Stimulated activated naive CD8-positive, alpha-beta T cell treated with anti-CD3 and anti-CD28 coated beads, Interleukin-15, amount 100 ng/mL, for 72 hours (primary cell): Measurements from ENCODE around the gene NPFF.
"Not testable (repeated sequence)": the region's sequence is repeated elsewhere in the genome, so short reads cannot be mapped to it uniquely, and the experiment has no call there.

Experiments used
- ATAC-seq: fragments of 150-1000 bp; cut with Tn5 transposase; 2 replicates; pipeline ENCODE4 v1.10.0; 2021; ENCODE audit warnings: mild to moderate bottlenecking, moderate library complexity
- DNase-seq, 2 donors: peaks; one replicate each; pipeline ENCODE4 v3.0.0; 2021 to 2022
- H3K27ac Mint-ChIP-seq, 2 donors: one replicate each; pipeline ENCODE4 v1.8.0; 2022; ENCODE audit warnings: mild to moderate bottlenecking in 2 of 2, mixed read lengths in 2 of 2, moderate library complexity in 2 of 2
- H3K27me3 Mint-ChIP-seq: one replicate; pipeline ENCODE4 v1.8.0; 2022; ENCODE audit warnings: mixed read lengths
- H3K4me1 Mint-ChIP-seq: one replicate; pipeline ENCODE4 v1.8.0; 2022; ENCODE audit warnings: mild to moderate bottlenecking, mixed read lengths
- H3K4me3 Mint-ChIP-seq, 2 donors: one replicate each; pipeline ENCODE4 v1.8.0; 2022; ENCODE audit warnings: mild to moderate bottlenecking in 2 of 2, mixed read lengths in 2 of 2, moderate library complexity in 1 of 2
- H3K9me3 Mint-ChIP-seq, 2 donors: one replicate each; pipeline ENCODE4 v1.8.0; 2022; ENCODE audit warnings: mixed read lengths in 2 of 2

The NPFF gene, protein sequence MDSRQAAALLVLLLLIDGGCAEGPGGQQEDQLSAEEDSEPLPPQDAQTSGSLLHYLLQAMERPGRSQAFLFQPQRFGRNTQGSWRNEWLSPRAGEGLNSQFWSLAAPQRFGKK

DNA sequence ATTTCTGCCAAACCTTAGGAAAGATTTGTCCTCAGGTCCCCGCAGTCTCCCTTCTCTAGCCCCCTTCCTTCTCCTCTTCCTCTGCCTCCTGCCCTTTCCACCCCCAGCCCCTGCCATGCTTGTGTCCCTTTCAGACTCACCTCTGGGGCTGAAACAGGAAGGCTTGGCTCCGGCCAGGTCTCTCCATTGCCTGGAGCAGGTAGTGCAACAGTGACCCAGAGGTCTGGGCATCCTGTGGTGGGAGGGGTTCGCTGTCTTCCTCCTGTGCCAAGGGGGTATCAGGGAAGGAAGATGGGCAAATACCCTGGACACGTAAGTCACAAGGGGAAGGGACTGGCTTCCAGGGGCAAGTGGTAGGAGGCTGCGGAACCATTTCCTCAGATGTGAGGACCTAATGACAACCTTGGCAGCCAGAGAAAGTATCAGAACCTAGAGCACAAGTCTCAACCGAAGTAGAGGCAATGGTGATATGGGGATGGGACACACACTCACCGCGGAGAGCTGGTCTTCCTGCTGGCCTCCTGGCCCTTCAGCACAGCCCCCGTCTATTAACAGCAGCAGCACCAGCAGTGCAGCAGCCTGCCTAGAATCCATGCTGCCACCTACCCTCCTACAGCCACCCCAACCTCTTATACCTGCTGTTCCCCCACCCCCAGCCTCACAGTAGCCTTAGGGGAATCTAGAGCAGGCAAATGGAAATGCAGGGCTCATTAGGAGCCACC, at the start of gene NPFF:
NPFF (minus strand) TSS at position 604 of the 722 bp plus-strand sequence; CDS start at position 594, 10 bp downstream.
- no peaks in the 10 kb centered on the region for H3K9me3 Mint-ChIP-seq
- ATAC-seq (no peak), DNase-seq (peak in 1 of 2 donors; percentile 8)
- H3K4me1 Mint-ChIP-seq: peaks cover 30% of the 10 kb centered on the region
- H3K27ac Mint-ChIP-seq: peak within 1 kb of the TSS in 1 of 2 donors; percentile 24
- no peak within 1 kb of the TSS for H3K4me3 Mint-ChIP-seq
- H3K27me3 Mint-ChIP-seq: no peaks in the 10 kb centered on the region

DNA sequence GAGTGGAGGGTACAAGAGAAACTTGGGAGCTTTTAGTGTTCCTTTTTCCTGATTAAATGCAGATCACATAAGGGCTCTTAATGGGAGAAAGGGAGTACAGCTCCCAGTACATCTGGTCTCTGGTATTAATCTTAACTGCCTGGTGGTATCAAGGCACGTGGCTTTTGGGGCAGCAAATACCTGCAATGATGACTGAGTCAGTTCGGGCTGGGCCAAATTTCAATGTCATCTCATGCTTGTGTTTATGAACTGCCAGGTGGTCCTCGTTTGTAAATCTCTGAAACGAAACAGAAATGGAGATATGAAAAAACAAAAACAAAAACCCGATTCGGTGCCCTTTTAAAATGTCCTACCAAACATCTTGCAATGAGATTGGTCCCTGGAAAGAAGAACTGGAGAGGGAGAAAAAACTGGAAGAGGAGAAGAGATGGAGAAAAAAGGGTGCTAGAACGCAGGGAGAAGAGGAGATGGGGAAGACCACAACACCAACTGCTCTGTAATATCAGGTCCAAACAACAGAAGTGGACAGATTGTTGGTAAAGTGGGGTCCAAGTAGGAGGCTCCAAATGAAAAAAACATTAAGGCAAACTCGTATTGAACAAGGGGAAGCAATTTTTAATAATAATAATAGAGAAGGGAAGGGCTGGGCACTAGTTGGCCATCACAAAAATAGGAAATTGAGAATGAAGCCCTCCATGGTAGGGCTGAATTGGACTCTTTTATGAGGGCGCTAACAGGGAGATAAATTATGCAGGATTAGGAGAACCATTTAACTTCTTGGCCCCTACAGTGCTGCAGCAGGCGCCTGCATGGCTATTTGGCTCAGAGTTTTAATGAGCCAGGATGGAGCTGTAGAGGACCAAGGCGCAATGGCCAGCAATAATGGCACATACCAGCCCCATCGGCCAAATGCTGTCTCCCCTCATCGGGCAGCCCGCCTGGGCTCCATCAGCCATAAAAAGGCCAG, 45.4 kb upstream of the NPFF start:
- H3K4me3 Mint-ChIP-seq: no peak overlapping the region
- H3K27ac Mint-ChIP-seq: no peak overlapping the region
- DNase-seq (no peak), ATAC-seq (no peak)
- H3K4me1 Mint-ChIP-seq: peaks cover 15% of the 10 kb centered on the region
- no peaks in the 10 kb centered on the region for H3K9me3 Mint-ChIP-seq
- no peaks in the 10 kb centered on the region for H3K27me3 Mint-ChIP-seq

DNA sequence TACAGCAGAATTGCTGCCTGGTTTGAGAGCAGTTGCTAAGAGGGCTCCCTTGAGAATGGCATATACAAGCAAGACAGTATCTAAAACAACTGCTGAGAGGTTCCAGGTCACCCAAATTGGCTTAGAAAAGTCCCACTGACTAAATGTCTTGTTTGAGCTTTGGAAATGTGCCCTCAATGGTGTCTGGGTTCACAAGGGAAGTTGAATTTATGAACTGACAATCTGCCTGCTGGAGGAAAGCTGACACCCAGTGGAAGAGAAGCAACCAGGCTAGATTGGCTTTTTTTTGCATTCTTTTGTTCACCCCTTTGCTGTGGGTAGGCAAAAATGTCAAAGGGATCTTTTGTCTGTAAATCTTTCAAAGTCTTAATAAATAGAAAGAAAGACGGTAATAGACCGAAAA, 44.6 kb upstream of the NPFF start:
- H3K4me3 Mint-ChIP-seq: no peak overlapping the region
- ATAC-seq: no peak
- no peaks in the 10 kb centered on the region for H3K9me3 Mint-ChIP-seq
- DNase-seq: no peak
- no peaks in the 10 kb centered on the region for H3K27me3 Mint-ChIP-seq
- no peak overlapping the region for H3K27ac Mint-ChIP-seq
- peaks cover 15% of the 10 kb centered on the region for H3K4me1 Mint-ChIP-seq

DNA sequence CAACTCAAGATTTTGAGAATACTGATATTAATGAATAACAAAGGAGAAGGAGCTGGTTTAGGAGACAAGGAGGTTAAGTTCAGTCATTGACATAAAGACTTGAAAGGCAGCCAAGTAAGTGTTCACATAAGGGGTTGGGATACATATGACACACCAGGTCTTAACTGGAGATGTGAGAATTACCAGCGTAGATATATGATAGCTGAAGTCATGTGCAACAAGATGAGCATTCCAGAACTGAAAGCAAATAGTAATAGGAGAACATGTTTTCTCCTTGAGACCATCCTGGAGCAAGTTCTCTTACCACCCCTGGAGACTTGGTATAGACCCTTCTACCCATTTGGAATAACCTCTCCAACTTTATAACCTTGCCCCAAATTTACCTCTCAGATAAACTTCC, 43.3 kb upstream of the NPFF start:
- ATAC-seq (no peak), DNase-seq (no peak)
- Mint-ChIP-seq H3K27me3 (no peaks in the 10 kb centered on the region), H3K9me3 (no peaks in the 10 kb centered on the region), H3K27ac (no peak overlapping the region), H3K4me3 (no peak overlapping the region), H3K4me1 (peaks cover 15% of the 10 kb centered on the region)

DNA sequence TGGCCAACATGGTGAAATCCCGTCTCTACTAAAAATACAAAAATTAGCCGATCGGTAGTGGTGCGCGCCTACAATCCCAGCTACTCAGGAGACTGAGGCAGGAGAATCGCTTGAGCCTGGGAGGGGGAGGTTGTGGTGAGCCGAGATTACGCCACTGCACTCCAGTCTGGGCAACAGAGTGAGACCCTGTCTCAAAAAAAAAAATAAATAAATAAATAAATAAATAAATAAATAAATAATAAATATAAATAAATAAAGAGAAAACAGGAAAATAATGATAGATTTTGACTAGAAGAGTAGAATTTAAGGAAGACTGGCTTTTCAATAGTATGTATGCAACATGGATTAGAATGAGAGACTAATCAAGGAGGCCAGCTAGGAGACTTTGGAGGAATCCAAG, 42.8 kb upstream of the NPFF start:
- not testable (repeated sequence) for H3K4me3 Mint-ChIP-seq, ATAC-seq, H3K27ac Mint-ChIP-seq, DNase-seq, H3K9me3 Mint-ChIP-seq, H3K27me3 Mint-ChIP-seq
- H3K4me1 Mint-ChIP-seq: peaks cover 15% of the 10 kb centered on the region

DNA sequence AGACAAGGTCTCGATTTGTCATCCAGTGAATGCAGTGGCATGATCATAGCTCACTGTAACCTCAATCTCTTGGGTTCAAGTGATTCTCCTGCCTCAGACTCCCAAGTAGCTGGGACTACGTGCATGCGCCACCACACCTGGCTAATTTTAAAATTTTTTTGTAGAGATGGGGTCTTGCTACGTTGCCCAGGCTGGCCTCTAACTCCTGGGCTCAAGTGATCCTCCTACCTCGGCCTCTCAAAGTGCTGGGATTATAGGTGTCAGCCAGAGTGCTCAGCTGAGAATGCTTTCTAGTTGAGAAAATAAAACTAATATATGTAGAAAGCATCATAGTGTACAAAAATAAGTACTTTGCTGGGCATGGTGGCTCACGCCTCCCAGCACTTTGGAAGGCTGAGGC, 41.1 kb upstream of the NPFF start:
- not testable (repeated sequence) for H3K27me3 Mint-ChIP-seq, DNase-seq, H3K9me3 Mint-ChIP-seq, ATAC-seq, H3K4me3 Mint-ChIP-seq
- Mint-ChIP-seq H3K4me1 (peaks cover 25% of the 10 kb centered on the region), H3K27ac (peak overlapping the region in 1 of 2 donors; percentile 27)

DNA sequence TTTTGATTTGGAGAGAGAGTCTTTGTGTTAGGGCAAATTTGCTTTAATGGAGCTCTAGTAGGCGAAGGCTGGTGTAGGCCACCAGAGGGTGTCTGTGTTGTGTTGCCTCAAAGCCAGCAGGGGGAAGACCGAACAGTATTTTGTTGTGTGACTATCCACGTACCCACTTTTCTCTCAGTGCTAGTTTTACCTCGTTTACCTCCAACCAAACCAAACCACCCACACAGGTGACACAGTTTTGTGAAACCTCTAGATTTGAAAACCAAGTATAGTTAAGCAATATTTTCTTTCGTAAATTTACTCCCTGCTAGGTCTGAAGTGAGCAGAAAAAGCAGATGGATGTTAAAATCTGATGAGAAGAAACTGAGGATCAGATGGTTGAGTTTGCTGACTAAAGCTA, 36.3 kb upstream of the NPFF start:
- Mint-ChIP-seq H3K9me3 (no peaks in the 10 kb centered on the region), H3K27ac (peak overlapping the region; percentile 6 to 34), H3K27me3 (no peaks in the 10 kb centered on the region), H3K4me1 (peaks cover 12% of the 10 kb centered on the region), H3K4me3 (peak overlapping the region; percentile 11 to 29)
- ATAC-seq: peak; percentile 99
- peak; percentile 48 to 69 for DNase-seq

DNA sequence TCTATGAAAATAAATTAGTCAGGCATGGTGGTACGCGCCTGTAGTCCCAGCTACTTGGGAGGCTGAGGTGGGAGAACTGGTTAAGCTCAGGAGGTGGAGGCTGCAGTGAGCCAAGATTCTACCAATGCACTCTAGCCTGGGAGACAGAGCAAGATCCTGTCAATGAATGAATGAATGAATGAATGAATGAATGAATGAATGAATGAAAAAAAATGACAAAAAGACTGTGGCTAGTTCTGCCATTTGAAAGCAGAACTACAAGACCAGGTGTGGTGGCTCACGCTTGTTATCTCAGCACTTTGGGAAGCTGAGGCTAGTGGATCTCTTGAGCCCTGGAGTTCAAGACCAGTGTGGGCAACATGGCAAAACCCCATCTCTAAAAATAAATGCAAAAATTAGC, 32.2 kb upstream of the NPFF start:
- ATAC-seq (no peak), DNase-seq (no peak)
- no peaks in the 10 kb centered on the region for H3K9me3 Mint-ChIP-seq
- H3K27me3 Mint-ChIP-seq: no peaks in the 10 kb centered on the region
- no peak overlapping the region for H3K27ac Mint-ChIP-seq
- no peak overlapping the region for H3K4me3 Mint-ChIP-seq
- H3K4me1 Mint-ChIP-seq: peaks cover 12% of the 10 kb centered on the region

DNA sequence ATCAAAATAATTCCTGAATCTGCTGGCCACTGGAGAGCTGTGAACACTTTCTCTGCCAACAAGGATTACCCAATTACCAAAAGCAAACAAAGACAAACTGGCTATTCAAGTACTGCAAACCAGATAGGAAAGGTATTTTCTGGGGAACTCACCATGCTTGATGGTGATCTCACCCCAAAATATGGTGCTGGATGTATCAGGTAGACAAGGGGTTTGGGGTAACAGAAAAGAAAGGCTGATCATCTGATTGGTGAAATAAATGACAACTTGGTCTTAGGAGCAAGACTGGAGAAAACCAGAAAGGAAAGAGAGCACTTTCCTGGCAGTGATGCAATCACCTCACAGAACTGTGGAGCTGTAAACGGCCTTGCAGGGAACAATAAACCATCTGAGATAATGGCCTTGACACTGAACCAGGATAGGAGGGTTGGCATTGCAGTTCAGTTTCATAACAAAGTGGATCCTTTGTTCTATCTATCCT, 31.0 kb upstream of the NPFF start:
- DNase-seq (no peak), ATAC-seq (no peak)
- Mint-ChIP-seq H3K9me3 (no peaks in the 10 kb centered on the region), H3K27me3 (no peaks in the 10 kb centered on the region), H3K27ac (peak overlapping the region in 1 of 2 donors; percentile 19), H3K4me1 (peaks cover 1% of the 10 kb centered on the region), H3K4me3 (no peak overlapping the region)

DNA sequence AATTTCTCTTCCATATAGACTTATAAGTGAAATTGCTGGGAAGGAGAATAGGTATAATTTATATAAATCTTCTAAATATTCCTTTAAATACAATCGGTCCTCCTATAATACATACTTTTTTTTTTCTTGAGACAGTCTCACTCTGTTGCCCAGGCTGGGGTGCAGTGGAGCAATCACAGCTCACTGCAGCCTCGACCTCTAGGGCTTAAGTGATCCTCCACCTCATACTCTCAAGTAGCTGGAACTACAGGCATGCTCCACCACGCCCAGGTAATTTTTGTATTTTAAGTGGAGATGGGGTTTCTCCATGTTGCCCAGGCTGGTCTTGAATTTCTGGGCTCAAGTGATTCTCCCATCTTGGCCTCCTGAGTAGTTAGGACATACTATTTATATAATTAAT, 29.7 kb upstream of the NPFF start:
- Mint-ChIP-seq H3K4me3 (no peak overlapping the region), H3K4me1 (no peaks in the 10 kb centered on the region), H3K27ac (no peak overlapping the region), H3K27me3 (no peaks in the 10 kb centered on the region), H3K9me3 (no peaks in the 10 kb centered on the region)
- no peak for ATAC-seq
- DNase-seq: no peak

DNA sequence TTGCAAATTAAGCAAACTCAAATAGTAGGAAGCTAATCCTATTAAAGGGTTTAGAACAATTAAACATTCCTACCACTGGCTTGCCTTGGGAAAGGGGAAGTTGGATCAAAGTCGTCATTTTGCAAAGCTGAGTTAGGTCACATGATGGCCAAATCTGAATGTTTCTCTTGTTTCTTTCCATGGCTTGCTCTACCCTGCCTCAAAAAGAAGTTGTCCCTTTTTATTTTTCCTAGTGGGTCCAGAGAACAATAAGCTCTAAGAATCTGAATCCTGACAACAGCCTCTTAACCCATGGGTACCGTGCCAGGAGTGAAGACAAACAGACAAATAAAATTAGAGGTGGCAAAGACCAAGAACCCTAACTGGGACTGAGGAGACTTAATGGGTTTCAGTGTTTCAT, 26.2 kb upstream of the NPFF start:
- H3K27me3 Mint-ChIP-seq: no peaks in the 10 kb centered on the region
- no peaks in the 10 kb centered on the region for H3K9me3 Mint-ChIP-seq
- H3K4me1 Mint-ChIP-seq: no peaks in the 10 kb centered on the region
- no peak for DNase-seq
- H3K27ac Mint-ChIP-seq: peak overlapping the region in 1 of 2 donors; percentile 42
- no peak overlapping the region for H3K4me3 Mint-ChIP-seq
- ATAC-seq: no peak

DNA sequence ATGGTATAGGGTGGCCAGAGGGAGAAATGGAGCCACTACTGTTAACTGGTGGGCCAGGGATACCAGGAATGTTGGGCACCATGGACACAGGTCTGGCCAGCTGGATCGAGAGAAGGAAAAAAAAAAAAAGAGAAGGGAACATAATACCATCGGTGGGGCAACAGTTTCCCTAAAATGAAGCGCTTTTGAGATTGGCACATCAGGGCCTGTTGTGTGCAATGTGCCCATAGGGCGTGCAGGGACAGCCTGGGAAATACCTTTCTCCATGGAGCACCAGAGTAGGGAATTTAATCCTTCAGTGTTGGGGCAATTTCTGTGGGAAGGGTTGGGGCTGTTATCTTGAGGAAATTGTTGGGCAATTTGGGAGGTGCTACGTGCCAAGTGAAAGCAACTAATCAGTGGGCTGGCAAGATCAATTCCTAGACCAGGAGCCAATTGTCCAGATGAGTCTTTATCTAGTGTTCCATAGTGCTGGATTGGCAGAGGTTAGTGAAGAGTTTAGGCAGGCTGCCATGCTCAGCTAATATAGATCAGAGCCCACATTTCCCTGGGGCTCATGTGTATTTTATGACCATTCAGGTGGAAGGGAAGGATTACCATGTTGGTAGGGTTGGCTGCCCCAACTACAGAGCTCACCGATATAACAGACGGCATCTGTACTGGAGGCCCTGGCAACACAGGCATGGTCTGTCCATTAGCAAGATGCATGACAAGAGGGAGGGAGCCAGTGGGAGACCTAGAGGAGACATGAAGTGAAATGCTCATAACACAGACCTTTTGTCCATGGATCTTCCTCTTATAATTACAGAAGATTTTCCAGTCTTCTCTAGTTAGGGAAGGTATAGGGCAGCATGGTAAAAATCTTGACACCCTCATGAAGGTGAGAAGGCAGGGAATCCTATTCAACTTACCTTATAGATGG, 25.5 kb upstream of the NPFF start:
- ATAC-seq (no peak), DNase-seq (no peak)
- Mint-ChIP-seq H3K4me1 (no peaks in the 10 kb centered on the region), H3K27ac (no peak overlapping the region), H3K4me3 (no peak overlapping the region), H3K9me3 (no peaks in the 10 kb centered on the region), H3K27me3 (no peaks in the 10 kb centered on the region)

DNA sequence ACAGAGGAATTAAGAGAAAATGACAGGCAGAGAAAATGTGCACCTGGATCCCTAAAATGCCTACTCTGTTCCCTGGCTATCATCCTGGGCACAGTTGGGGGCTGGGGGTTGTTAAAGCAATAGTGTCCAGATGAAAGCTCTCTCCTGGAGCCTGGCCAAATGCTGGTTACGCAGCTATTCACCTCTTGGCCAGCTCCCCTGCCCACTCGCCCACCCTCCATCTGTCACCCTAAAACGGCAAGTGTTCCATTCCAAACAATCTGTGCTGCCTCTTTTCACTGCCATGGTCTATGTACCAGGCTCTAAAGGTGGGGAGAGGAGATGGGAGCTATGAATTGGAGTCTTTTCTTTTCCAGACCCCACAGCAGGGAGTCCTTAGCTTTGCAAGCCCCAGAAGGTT, 24.7 kb upstream of the NPFF start:
- DNase-seq: no peak
- Mint-ChIP-seq H3K4me1 (no peaks in the 10 kb centered on the region), H3K27me3 (no peaks in the 10 kb centered on the region), H3K9me3 (no peaks in the 10 kb centered on the region), H3K27ac (no peak overlapping the region), H3K4me3 (no peak overlapping the region)
- no peak for ATAC-seq

DNA sequence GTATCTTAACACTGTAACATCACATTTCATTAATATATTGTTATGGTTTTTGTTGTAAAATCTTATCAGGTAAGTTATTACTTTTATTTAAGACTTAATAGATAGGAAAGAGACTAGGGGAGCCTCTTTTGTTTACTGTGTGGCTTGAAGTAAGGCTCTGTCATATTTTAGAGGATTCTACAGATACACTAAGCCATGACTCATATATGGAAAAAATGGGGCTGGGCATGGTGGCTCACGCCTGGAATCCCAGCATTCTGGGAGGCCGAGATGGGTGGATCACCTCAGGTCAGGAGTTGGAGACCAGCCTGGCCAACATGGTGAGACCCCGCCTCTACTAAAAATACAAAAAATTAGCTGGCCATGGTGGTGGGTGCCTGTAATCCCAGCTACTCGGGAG, 23.6 kb upstream of the NPFF start:
- no peak for DNase-seq
- no peaks in the 10 kb centered on the region for H3K27me3 Mint-ChIP-seq
- ATAC-seq: no peak
- no peaks in the 10 kb centered on the region for H3K9me3 Mint-ChIP-seq
- no peaks in the 10 kb centered on the region for H3K4me1 Mint-ChIP-seq
- H3K4me3 Mint-ChIP-seq: no peak overlapping the region
- H3K27ac Mint-ChIP-seq: no peak overlapping the region

DNA sequence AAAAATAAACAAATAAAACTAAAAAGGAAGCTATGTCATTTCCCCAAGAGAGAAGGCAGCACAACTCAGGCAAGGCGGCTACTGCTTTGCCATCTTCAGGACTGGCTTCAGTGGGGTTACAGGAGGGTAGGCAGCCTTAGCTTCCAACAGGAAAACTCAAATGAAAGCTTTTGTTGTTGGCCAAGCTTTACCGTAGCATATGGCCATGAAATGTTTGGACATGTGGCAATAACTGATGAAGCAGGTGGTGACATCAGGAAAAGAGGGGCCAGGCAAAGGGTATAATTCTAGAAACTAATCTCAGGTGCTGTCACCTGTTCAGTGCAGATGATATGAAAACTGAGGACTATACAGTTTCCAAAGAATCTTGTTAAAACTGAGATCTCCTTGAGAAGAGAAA, 22.8 kb upstream of the NPFF start:
- Mint-ChIP-seq H3K27ac (no peak overlapping the region), H3K27me3 (no peaks in the 10 kb centered on the region), H3K4me1 (no peaks in the 10 kb centered on the region), H3K4me3 (no peak overlapping the region), H3K9me3 (no peaks in the 10 kb centered on the region)
- DNase-seq: no peak
- ATAC-seq: no peak
